Osteocyte (in vitro differentiated cells): ENCODE results near the gene SLC10A1. TPM values are rescaled to one million over a fixed set of nuclear protein-coding genes. Genes with fewer than 3 reads are reported as not detected.

Source experiments
- total RNA-seq: library from RNA; stranded (reverse); gene quantifications from 2 replicates; pipeline ENCODE4 v1.2.1, GENCODE V29; 2021

Gene SLC10A1
- total RNA-seq, 1 donor from 2014 or later, result not detected

Other genes with a start within 250 kb of the SLC10A1 start
- gene CCDC177, start 222.4 kb downstream of the SLC10A1 start, total RNA-seq, result not detected in 2 replicates
- 30.6 and 31.2 TPM in 2 replicates for gene SUSD6, start 185.6 kb downstream of the SLC10A1 start, total RNA-seq
- 245 and 279 TPM in 2 replicates for gene SRSF5, start 30.1 kb downstream of the SLC10A1 start, total RNA-seq
- 1.4 and 2.0 TPM in 2 replicates for gene SMOC1, start 82.2 kb upstream of the SLC10A1 start, total RNA-seq